Choroid plexus epithelial cell (primary cell): ENCODE measurements around the gene WHAMM.

Source experiments
- DNase-seq: peaks from one replicate; pipeline ENCODE4 v3.0.0-alpha.2; 2010; ENCODE audit warnings: low read depth
- H3K4me3 ChIP-seq: 2 replicates; pipeline ENCODE4 v1.5.1; 2011; ENCODE audit warnings: low read depth, mild to moderate bottlenecking, control low read depth, low read length, moderate library complexity
- TF ChIP-seq, protein P1 (sequence below): conservative IDR thresholded peaks from 2 replicates; pipeline ENCODE4 v1.5.1; 2011; ENCODE audit warnings: low read depth, mild to moderate bottlenecking, control low read depth, inconsistent platforms, low read length, moderate library complexity

Gene WHAMM

DNA sequence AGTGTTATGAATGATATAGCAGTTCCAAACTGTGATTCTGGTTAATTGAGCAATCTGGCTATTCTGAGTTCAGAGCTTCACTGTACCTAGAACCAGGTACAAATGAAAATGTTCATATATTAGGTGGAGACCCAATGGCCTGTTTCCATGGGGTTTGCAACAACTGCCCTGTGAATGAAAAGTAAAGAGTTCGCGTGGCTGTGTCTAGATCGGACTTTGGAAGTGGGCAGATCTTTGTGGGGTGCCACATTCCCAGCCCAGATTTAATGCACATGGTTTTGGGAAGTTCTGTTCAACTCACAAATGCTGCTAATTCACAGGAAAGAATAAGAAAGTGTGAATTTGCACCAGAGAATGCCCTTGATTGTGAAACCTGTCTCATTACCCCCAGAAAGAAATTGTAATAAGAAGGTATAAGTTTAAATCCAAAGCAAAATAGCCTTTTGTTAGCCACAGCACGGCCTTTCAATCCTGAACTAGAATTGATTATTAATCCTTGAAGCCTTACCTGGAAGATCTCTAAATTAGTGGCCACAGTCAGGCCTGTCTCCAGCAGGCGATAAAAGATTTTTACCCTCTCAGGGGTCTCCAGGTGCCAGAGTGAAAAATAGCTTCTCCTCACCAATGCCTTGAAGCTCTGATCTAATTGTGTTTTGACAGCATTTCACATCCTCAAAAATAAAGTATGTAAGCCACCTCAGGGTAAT lies 22.6 kb downstream of the WHAMM start:
- no peak overlapping the region for H3K4me3 ChIP-seq
- TF ChIP-seq, protein P1, sequence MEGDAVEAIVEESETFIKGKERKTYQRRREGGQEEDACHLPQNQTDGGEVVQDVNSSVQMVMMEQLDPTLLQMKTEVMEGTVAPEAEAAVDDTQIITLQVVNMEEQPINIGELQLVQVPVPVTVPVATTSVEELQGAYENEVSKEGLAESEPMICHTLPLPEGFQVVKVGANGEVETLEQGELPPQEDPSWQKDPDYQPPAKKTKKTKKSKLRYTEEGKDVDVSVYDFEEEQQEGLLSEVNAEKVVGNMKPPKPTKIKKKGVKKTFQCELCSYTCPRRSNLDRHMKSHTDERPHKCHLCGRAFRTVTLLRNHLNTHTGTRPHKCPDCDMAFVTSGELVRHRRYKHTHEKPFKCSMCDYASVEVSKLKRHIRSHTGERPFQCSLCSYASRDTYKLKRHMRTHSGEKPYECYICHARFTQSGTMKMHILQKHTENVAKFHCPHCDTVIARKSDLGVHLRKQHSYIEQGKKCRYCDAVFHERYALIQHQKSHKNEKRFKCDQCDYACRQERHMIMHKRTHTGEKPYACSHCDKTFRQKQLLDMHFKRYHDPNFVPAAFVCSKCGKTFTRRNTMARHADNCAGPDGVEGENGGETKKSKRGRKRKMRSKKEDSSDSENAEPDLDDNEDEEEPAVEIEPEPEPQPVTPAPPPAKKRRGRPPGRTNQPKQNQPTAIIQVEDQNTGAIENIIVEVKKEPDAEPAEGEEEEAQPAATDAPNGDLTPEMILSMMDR = no peak
- DNase-seq = no peak

GRCh38 chr15:82832601-82833361 lies 23.4 kb downstream of the WHAMM start:
- peak; percentile 86 for DNase-seq
- H3K4me3 ChIP-seq = no peak overlapping the region
- TF ChIP-seq, protein P1 = peak; percentile 34

GRCh38 chr15:82833362-82833682 lies 23.9 kb downstream of the WHAMM start:
- H3K4me3 ChIP-seq = no peak overlapping the region

GRCh38 chr15:82835391-82835917 lies 26.0 kb downstream of the WHAMM start:
- no peak for DNase-seq
- TF ChIP-seq, protein P1 = no peak
- no peak overlapping the region for H3K4me3 ChIP-seq

More at GRCh38 chr15:82833362-82833682, 23.9 kb downstream of the WHAMM start:
- DNase-seq = no peak
- TF ChIP-seq, protein P1 = no peak

GRCh38 chr15:82838096-82838735 lies 28.8 kb downstream of the WHAMM start:
- TF ChIP-seq, protein P1 = no peak
- no peak overlapping the region for H3K4me3 ChIP-seq
- DNase-seq = no peak

DNA sequence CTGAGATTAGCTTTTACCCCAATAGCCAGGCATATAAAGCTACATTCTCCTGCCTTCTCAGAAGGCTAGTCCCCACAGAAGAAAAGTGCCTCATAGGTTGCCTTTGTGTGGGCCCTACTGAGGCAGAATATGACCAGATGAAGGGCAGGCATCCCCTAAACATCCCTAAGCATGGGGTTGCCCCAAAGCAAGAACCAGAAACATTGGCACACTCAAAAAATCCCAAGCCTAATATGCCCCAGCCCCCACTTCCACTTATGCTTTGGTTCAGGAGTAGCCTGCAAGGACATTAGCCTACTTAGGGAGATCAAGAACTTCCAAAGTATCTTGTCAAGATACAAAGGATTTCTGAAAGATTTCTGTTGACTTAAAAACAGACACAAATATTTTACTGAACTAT lies 29.7 kb downstream of the WHAMM start:
- TF ChIP-seq, protein P1 = no peak
- no peak for DNase-seq
- no peak overlapping the region for H3K4me3 ChIP-seq
